ENCODE data around the gene SHISA6.

The SHISA6 gene

GRCh38 chr17:11240841-11241610 is at the start of gene SHISA6:
Gene SHISA6, plus strand, starts transcription at chr17:11241213.
- Histone ChIP-seq H3K27me3 (ENCODE audit: control insufficient read depth, insufficient read depth, low read length) (peaks cover 8% of the 10 kb centered on the region), H3K4me3 (ENCODE audit: low read length) (peak within 1 kb of the TSS; percentile 19), H3K36me3 (ENCODE audit: control insufficient read depth, insufficient read depth, low read length) (no peaks in the 10 kb centered on the region), H3K27ac (ENCODE audit: low read depth, low read length) (no peak within 1 kb of the TSS), H3K9ac (ENCODE audit: low read length) (no peak within 1 kb of the TSS), H3K4me1 (ENCODE audit: control insufficient read depth, insufficient read depth, low read length) (no peaks in the 10 kb centered on the region)

- no peak overlapping the region for H3K4me3 ChIP-seq (ENCODE audit: low read length)
- H3K27me3 ChIP-seq (ENCODE audit: control insufficient read depth, insufficient read depth, low read length): no peaks in the 10 kb centered on the region
- no peaks in the 10 kb centered on the region for H3K4me1 ChIP-seq (ENCODE audit: control insufficient read depth, insufficient read depth, low read length)
- no peaks in the 10 kb centered on the region for H3K36me3 ChIP-seq (ENCODE audit: control insufficient read depth, insufficient read depth, low read length)
- no peak overlapping the region for H3K27ac ChIP-seq (ENCODE audit: low read depth, low read length)
- no peak overlapping the region for H3K9ac ChIP-seq (ENCODE audit: low read length)
Measured at GRCh38 chr17:11195801-11196200, 45.2 kb upstream of the SHISA6 start.

- Histone ChIP-seq H3K27ac (ENCODE audit: low read depth, low read length) (no peak overlapping the region), H3K36me3 (ENCODE audit: control insufficient read depth, insufficient read depth, low read length) (no peaks in the 10 kb centered on the region), H3K27me3 (ENCODE audit: control insufficient read depth, insufficient read depth, low read length) (no peaks in the 10 kb centered on the region), H3K9ac (ENCODE audit: low read length) (no peak overlapping the region), H3K4me3 (ENCODE audit: low read length) (no peak overlapping the region), H3K4me1 (ENCODE audit: control insufficient read depth, insufficient read depth, low read length) (no peaks in the 10 kb centered on the region)
Measured at GRCh38 chr17:11204991-11205390, 36.0 kb upstream of the SHISA6 start.

- Histone ChIP-seq H3K27ac (ENCODE audit: low read depth, low read length) (no peak overlapping the region), H3K9ac (ENCODE audit: low read length) (no peak overlapping the region), H3K27me3 (ENCODE audit: control insufficient read depth, insufficient read depth, low read length) (no peaks in the 10 kb centered on the region)
Measured at GRCh38 chr17:11205659-11206058, 35.4 kb upstream of the SHISA6 start.

GRCh38 chr17:11209906-11210305 is 31.1 kb upstream of the SHISA6 start:
- Histone ChIP-seq H3K27ac (ENCODE audit: low read depth, low read length) (no peak overlapping the region), H3K4me3 (ENCODE audit: low read length) (no peak overlapping the region), H3K27me3 (ENCODE audit: control insufficient read depth, insufficient read depth, low read length) (no peaks in the 10 kb centered on the region), H3K9ac (ENCODE audit: low read length) (no peak overlapping the region), H3K36me3 (ENCODE audit: control insufficient read depth, insufficient read depth, low read length) (no peaks in the 10 kb centered on the region), H3K4me1 (ENCODE audit: control insufficient read depth, insufficient read depth, low read length) (no peaks in the 10 kb centered on the region)

More at GRCh38 chr17:11205659-11206058, 35.4 kb upstream of the SHISA6 start:
- Histone ChIP-seq H3K36me3 (ENCODE audit: control insufficient read depth, insufficient read depth, low read length) (no peaks in the 10 kb centered on the region), H3K4me1 (ENCODE audit: control insufficient read depth, insufficient read depth, low read length) (no peaks in the 10 kb centered on the region), H3K4me3 (ENCODE audit: low read length) (no peak overlapping the region)

- no peak overlapping the region for H3K4me3 ChIP-seq (ENCODE audit: low read length)
- H3K9ac ChIP-seq (ENCODE audit: low read length): no peak overlapping the region
- H3K4me1 ChIP-seq (ENCODE audit: control insufficient read depth, insufficient read depth, low read length): no peaks in the 10 kb centered on the region
- no peaks in the 10 kb centered on the region for H3K27me3 ChIP-seq (ENCODE audit: control insufficient read depth, insufficient read depth, low read length)
- H3K36me3 ChIP-seq (ENCODE audit: control insufficient read depth, insufficient read depth, low read length): no peaks in the 10 kb centered on the region
- H3K27ac ChIP-seq (ENCODE audit: low read depth, low read length): no peak overlapping the region
Measured at GRCh38 chr17:11212792-11213191, 28.2 kb upstream of the SHISA6 start.

GRCh38 chr17:11216976-11217375 is 24.0 kb upstream of the SHISA6 start:
- no peaks in the 10 kb centered on the region for H3K4me1 ChIP-seq (ENCODE audit: control insufficient read depth, insufficient read depth, low read length)
- H3K27ac ChIP-seq (ENCODE audit: low read depth, low read length): no peak overlapping the region
- H3K4me3 ChIP-seq (ENCODE audit: low read length): no peak overlapping the region
- no peak overlapping the region for H3K9ac ChIP-seq (ENCODE audit: low read length)
- no peaks in the 10 kb centered on the region for H3K27me3 ChIP-seq (ENCODE audit: control insufficient read depth, insufficient read depth, low read length)
- H3K36me3 ChIP-seq (ENCODE audit: control insufficient read depth, insufficient read depth, low read length): no peaks in the 10 kb centered on the region

- no peaks in the 10 kb centered on the region for H3K4me1 ChIP-seq (ENCODE audit: control insufficient read depth, insufficient read depth, low read length)
- no peaks in the 10 kb centered on the region for H3K27me3 ChIP-seq (ENCODE audit: control insufficient read depth, insufficient read depth, low read length)
- H3K27ac ChIP-seq (ENCODE audit: low read depth, low read length): no peak overlapping the region
- no peak overlapping the region for H3K4me3 ChIP-seq (ENCODE audit: low read length)
- no peaks in the 10 kb centered on the region for H3K36me3 ChIP-seq (ENCODE audit: control insufficient read depth, insufficient read depth, low read length)
- H3K9ac ChIP-seq (ENCODE audit: low read length): no peak overlapping the region
Measured at GRCh38 chr17:11221196-11221595, 19.8 kb upstream of the SHISA6 start.

GRCh38 chr17:11221721-11222120 is 19.3 kb upstream of the SHISA6 start:
- no peaks in the 10 kb centered on the region for H3K4me1 ChIP-seq (ENCODE audit: control insufficient read depth, insufficient read depth, low read length)
- H3K27me3 ChIP-seq (ENCODE audit: control insufficient read depth, insufficient read depth, low read length): no peaks in the 10 kb centered on the region
- no peak overlapping the region for H3K9ac ChIP-seq (ENCODE audit: low read length)
- H3K36me3 ChIP-seq (ENCODE audit: control insufficient read depth, insufficient read depth, low read length): no peaks in the 10 kb centered on the region
- no peak overlapping the region for H3K27ac ChIP-seq (ENCODE audit: low read depth, low read length)
- no peak overlapping the region for H3K4me3 ChIP-seq (ENCODE audit: low read length)

GRCh38 chr17:11238705-11239104 is 2.3 kb upstream of the SHISA6 start:
- H3K27ac ChIP-seq (ENCODE audit: low read depth, low read length): no peak overlapping the region
- no peak overlapping the region for H3K9ac ChIP-seq (ENCODE audit: low read length)
- H3K4me3 ChIP-seq (ENCODE audit: low read length): no peak overlapping the region
- H3K4me1 ChIP-seq (ENCODE audit: control insufficient read depth, insufficient read depth, low read length): no peaks in the 10 kb centered on the region
- H3K36me3 ChIP-seq (ENCODE audit: control insufficient read depth, insufficient read depth, low read length): no peaks in the 10 kb centered on the region
- H3K27me3 ChIP-seq (ENCODE audit: control insufficient read depth, insufficient read depth, low read length): peaks cover 8% of the 10 kb centered on the region

GRCh38 chr17:11239379-11239970 is 1.5 kb upstream of the SHISA6 start:
- no peaks in the 10 kb centered on the region for H3K4me1 ChIP-seq (ENCODE audit: control insufficient read depth, insufficient read depth, low read length)
- H3K4me3 ChIP-seq (ENCODE audit: low read length): no peak overlapping the region
- peaks cover 8% of the 10 kb centered on the region for H3K27me3 ChIP-seq (ENCODE audit: control insufficient read depth, insufficient read depth, low read length)
- H3K9ac ChIP-seq (ENCODE audit: low read length): no peak overlapping the region
- no peaks in the 10 kb centered on the region for H3K36me3 ChIP-seq (ENCODE audit: control insufficient read depth, insufficient read depth, low read length)
- H3K27ac ChIP-seq (ENCODE audit: low read depth, low read length): no peak overlapping the region

GRCh38 chr17:11240041-11240840 is 772 bp upstream of the SHISA6 start:
- Histone ChIP-seq H3K4me3 (ENCODE audit: low read length) (peak overlapping the region; percentile 19), H3K36me3 (ENCODE audit: control insufficient read depth, insufficient read depth, low read length) (no peaks in the 10 kb centered on the region), H3K27ac (ENCODE audit: low read depth, low read length) (no peak overlapping the region), H3K4me1 (ENCODE audit: control insufficient read depth, insufficient read depth, low read length) (no peaks in the 10 kb centered on the region), H3K9ac (ENCODE audit: low read length) (no peak overlapping the region), H3K27me3 (ENCODE audit: control insufficient read depth, insufficient read depth, low read length) (peaks cover 8% of the 10 kb centered on the region)
